Mucosa of rectum (tissue), 2 donors: ENCODE data around the gene CSTF1.

Source experiments
- H3K27ac ChIP-seq, 2 donors: one replicate each; pipeline ENCODE4 v1.7.0; 2013; ENCODE audit warnings: inconsistent platforms in 2 of 2, low read depth in 2 of 2, low read length in 2 of 2
- H3K27me3 ChIP-seq, 2 donors: one replicate each; pipeline ENCODE4 v1.7.0; 2013; ENCODE audit warnings: low read length in 2 of 2; ENCODE audit not compliant: control insufficient read depth in 2 of 2, insufficient read depth in 2 of 2
- H3K36me3 ChIP-seq, 2 donors: one replicate each; pipeline ENCODE4 v1.7.0; 2013; ENCODE audit warnings: low read length in 2 of 2; ENCODE audit not compliant: control insufficient read depth in 2 of 2, insufficient read depth in 2 of 2
- H3K4me1 ChIP-seq, 2 donors: one replicate each; pipeline ENCODE4 v1.7.0; 2013; ENCODE audit warnings: low read length in 2 of 2, mild to moderate bottlenecking in 1 of 2; ENCODE audit not compliant: control insufficient read depth in 2 of 2, insufficient read depth in 2 of 2
- H3K4me3 ChIP-seq, 2 donors: one replicate each; pipeline ENCODE4 v1.7.0; 2013; ENCODE audit warnings: low read length in 2 of 2
- H3K9ac ChIP-seq, 2 donors: one replicate each; pipeline ENCODE4 v1.7.0; 2013; ENCODE audit warnings: low read length in 2 of 2, low read depth in 1 of 2, mild to moderate bottlenecking in 1 of 2
- H3K9me3 ChIP-seq, 2 donors: one replicate each; pipeline ENCODE4 v1.7.0; 2013; ENCODE audit warnings: low read length in 2 of 2; ENCODE audit not compliant: control insufficient read depth in 2 of 2
- donor health status: healthy.
- donor health status: Normal muscosa, but diverticular disease.

CSTF1 gene

GRCh38 chr20:56430957-56431356 is 38.5 kb downstream of the CSTF1 start:
- H3K27ac ChIP-seq: no peak overlapping the region
- no peaks in the 10 kb centered on the region for H3K4me1 ChIP-seq
- H3K9ac ChIP-seq: no peak overlapping the region
- no peaks in the 10 kb centered on the region for H3K9me3 ChIP-seq
- H3K36me3 ChIP-seq: no peaks in the 10 kb centered on the region
- H3K4me3 ChIP-seq: no peak overlapping the region
- H3K27me3 ChIP-seq: no peaks in the 10 kb centered on the region

DNA sequence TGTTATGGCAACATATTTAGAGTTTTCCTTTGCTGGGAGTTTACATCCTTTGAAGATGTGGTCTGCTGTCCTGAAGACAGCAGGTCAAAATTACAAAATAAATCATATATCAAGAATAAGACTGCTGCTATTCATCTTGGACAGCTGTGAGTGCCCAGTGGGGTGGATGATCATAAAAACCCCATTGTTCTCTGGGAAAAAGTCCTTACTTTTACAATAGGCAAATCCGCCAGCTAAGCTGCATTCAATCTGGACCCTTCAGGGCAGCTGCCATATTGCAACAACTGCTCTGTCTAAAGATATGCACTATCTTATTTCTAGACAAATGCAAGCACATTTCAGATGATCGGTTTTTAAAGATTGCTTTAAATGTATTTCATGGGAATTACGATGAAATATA is 39.0 kb downstream of the CSTF1 start:
- Histone ChIP-seq H3K4me3 (no peak overlapping the region), H3K27me3 (no peaks in the 10 kb centered on the region), H3K9me3 (no peaks in the 10 kb centered on the region), H3K36me3 (no peaks in the 10 kb centered on the region), H3K9ac (no peak overlapping the region), H3K27ac (no peak overlapping the region), H3K4me1 (no peaks in the 10 kb centered on the region)

GRCh38 chr20:56433221-56433879 is 40.9 kb downstream of the CSTF1 start:
- no peaks in the 10 kb centered on the region for H3K4me1 ChIP-seq
- H3K27me3 ChIP-seq: no peaks in the 10 kb centered on the region
- no peaks in the 10 kb centered on the region for H3K36me3 ChIP-seq
- H3K4me3 ChIP-seq: no peak overlapping the region
- no peak overlapping the region for H3K9ac ChIP-seq
- H3K27ac ChIP-seq: no peak overlapping the region
- H3K9me3 ChIP-seq: no peaks in the 10 kb centered on the region

DNA sequence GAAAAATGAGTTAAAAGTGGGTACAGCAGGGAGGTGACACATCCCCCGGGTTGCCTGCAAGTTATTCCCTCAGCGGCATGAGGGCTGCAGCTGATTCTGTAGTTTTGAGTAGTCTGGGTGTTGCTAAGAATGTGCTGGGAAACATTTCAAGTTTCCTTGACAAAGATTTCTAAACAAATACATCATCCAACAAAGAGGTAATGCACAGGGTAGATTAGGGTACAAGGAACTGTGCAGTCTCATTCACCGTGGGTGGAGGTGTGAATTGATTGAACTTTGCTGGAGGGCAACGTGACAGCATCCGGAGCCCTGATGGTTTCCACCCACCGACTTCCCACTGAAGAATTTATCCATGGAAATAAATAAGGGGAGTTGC is 41.4 kb downstream of the CSTF1 start:
- no peak overlapping the region for H3K9ac ChIP-seq
- H3K27ac ChIP-seq: no peak overlapping the region
- H3K27me3 ChIP-seq: no peaks in the 10 kb centered on the region
- no peaks in the 10 kb centered on the region for H3K4me1 ChIP-seq
- no peaks in the 10 kb centered on the region for H3K36me3 ChIP-seq
- no peaks in the 10 kb centered on the region for H3K9me3 ChIP-seq
- H3K4me3 ChIP-seq: no peak overlapping the region

- Histone ChIP-seq H3K4me1 (no peaks in the 10 kb centered on the region), H3K9me3 (no peaks in the 10 kb centered on the region), H3K36me3 (no peaks in the 10 kb centered on the region), H3K9ac (no peak overlapping the region), H3K27ac (no peak overlapping the region), H3K27me3 (no peaks in the 10 kb centered on the region), H3K4me3 (no peak overlapping the region)
Observed at GRCh38 chr20:56437196-56437960, 44.9 kb downstream of the CSTF1 start.

- H3K4me3 ChIP-seq: no peak overlapping the region
- H3K9me3 ChIP-seq: no peaks in the 10 kb centered on the region
- H3K27ac ChIP-seq: no peak overlapping the region
- H3K36me3 ChIP-seq: no peaks in the 10 kb centered on the region
- no peaks in the 10 kb centered on the region for H3K27me3 ChIP-seq
- H3K9ac ChIP-seq: no peak overlapping the region
- no peaks in the 10 kb centered on the region for H3K4me1 ChIP-seq
Observed at GRCh38 chr20:56438284-56438683, 45.8 kb downstream of the CSTF1 start.

DNA sequence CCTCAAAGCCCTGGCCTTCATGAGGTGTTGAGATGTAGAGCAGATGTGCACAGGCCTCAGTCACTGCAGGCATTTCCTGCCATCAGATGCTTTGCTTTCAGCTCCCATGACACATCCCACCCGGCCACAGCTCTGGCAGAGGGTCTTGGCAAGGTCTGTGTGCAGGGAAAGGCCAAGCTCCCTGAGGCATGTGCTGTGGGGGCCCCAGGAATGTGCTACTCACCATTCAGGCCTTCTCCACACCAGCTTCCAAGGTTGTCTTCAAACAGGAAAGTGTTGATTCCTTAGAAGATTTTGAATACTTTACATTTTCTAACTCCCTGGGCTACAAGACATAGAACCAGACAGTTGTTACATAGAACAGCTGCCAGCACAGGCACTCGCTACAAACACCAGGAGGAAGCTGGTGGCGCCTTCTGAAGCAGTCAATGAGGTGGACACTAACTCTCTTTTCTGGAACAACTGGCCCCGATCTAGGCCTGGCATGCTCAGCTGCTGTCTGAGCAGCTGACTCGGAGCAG is 47.4 kb downstream of the CSTF1 start:
- H3K9me3 ChIP-seq: no peaks in the 10 kb centered on the region
- no peaks in the 10 kb centered on the region for H3K27me3 ChIP-seq
- peak overlapping the region in 1 of 2 donors; percentile 9 for H3K27ac ChIP-seq
- no peak overlapping the region for H3K4me3 ChIP-seq
- no peak overlapping the region for H3K9ac ChIP-seq
- no peaks in the 10 kb centered on the region for H3K36me3 ChIP-seq
- no peaks in the 10 kb centered on the region for H3K4me1 ChIP-seq

DNA sequence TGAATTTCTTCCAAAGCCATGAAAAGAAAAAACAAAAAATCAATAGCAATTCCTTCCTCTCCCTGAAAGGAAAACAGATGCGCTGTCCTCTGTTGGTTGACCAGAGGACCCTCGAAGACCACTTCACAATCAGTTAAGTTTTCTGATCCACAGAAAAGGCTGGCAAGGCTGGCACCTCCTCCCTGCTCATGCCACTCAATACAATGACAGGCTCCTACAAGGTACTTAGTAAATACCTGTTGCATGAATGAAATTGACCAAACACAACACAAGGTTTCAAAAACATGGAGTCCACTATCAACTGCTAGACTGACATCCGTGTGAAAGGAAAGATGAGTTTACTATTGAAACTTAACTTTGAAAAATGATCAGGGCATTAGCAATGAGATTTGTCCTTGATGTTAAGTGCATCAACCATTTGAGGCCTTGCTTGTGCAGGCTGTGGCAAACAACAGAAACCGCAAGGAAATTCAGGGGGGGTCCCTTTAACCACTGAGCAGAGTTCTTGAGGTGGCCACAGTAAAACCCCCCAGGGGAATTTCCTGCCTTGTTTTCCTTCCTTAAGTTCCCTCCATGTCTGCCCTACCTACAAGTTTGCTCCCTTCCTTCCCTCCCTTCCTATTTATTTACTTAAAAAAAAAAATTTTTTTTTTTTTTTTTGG is 48.0 kb downstream of the CSTF1 start:
- Histone ChIP-seq H3K4me1 (no peaks in the 10 kb centered on the region), H3K27ac (peak overlapping the region in 1 of 2 donors; percentile 9), H3K27me3 (no peaks in the 10 kb centered on the region), H3K9ac (no peak overlapping the region), H3K36me3 (no peaks in the 10 kb centered on the region), H3K9me3 (no peaks in the 10 kb centered on the region), H3K4me3 (no peak overlapping the region)

DNA sequence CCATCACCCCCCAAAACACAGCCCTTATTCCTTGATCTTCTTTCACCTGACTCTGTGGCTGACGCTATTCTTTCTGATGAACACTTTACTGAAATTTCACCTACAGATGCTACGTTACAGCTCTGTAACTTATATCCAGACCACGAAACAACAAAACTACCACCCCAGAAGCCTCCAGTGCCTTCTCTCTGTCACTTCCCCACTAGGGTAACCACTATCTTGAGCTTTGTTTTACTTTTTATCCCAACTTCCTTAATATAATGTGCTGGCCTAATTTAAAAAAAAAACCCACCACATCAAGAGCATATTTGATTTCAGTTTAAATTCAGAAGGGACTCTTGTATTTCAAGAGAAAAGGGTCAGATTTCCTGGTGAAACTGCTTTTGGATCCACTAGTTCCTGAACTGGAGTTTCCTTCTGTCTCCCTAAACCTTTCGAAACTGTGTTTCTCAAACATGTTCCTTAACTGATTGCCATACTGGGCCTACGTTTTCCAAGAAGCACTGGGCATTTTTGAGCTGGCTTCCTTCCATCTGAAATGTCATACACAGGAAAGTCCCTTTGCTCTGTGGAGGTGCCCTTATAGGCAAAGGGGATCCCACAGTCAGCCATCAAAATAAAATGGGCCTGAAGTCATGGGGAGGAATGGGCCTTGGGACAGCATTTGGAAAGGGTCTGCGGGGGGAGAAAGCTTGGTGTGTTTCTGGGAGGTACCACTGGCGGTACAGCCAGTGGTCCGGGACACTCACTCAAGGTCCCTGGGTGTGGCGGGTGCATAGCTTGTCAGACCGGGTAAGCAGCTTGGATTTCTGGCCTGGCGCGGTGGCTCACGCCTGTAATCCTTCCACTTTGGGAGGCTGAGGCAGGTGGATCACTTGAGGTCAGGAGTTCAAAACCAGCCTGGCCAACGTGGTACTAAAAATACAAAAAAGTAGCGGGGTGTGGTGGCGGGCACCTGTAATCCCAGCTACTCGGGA is 50.2 kb downstream of the CSTF1 start:
- Histone ChIP-seq H3K9ac (no peak overlapping the region), H3K9me3 (no peaks in the 10 kb centered on the region), H3K27ac (no peak overlapping the region), H3K27me3 (no peaks in the 10 kb centered on the region), H3K36me3 (no peaks in the 10 kb centered on the region), H3K4me1 (no peaks in the 10 kb centered on the region), H3K4me3 (no peak overlapping the region)
